COLO668 (cell line): ENCODE measurements around the gene ARHGEF37.
A peak's percentile ranks its signal among the peaks of the same experiment; 100 is the strongest.
"Not testable (repeated sequence)": the region's sequence is repeated elsewhere in the genome, so short reads cannot be mapped to it uniquely, and the experiment has no call there.

Experiments
- DNase-seq: peaks from one replicate; lab custom pipeline; 2025; ENCODE audit not compliant: unreplicated experiment; lab: John Stamatoyannopoulos, UW

The ARHGEF37 gene

DNA sequence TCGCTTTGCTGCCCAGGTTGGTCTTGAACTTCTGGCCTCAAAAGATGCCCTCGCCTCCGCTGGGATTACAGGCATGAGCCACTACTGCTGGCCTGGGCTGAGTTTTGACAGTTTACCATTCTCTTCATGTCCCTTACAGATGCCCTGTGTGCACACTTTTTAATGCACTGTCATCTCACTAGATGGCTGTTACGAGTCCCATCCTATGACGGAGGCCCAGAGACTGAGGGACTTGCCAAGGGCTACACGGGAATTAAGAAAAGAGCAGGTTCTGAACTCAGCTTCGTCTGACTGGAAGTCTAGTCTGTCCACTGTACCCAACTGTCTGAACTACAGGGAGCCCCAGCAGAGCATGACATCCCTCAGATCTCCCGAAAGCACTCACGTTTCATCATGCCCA lies 63.9 kb downstream of the ARHGEF37 start:
- no peak for DNase-seq

DNA sequence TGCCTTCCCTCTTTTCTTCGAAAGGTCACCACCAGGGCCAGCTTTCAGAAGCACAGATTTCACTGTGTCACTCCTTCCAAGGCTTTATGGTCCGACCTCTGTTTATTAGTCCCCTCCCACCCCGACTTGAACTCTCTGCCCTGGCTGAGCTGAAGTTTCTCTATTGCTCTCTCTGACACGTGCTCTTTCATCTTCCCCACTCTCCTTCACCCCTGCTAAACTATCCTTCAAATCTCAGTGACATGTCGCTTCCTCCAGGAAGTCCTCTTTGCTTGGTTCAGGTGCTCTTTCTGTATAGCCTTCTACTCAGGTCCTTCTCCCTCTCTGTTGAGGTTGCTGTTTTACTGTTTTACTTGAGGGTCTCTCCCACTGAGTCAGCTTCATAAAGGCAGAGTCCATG lies 64.4 kb downstream of the ARHGEF37 start:
- DNase-seq = no peak

DNA sequence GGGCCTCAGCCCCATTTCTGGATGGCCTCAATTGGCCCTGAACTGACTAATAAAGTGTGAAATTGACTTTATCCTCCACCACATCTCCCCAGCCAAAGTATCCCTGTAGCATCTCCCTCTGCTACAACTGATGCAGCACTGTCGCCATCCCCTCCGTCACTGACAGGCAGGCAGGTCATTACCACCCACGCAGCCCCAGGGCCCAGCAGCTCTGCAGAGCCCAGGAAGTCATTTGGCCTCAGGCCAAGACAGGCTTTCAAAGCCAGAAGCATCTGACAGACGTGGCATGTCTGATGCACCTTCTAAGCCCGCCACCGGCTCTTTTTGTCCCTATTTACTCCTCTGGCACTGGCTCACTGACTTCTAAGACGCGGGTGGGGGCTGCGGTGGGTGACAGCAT lies 65.3 kb downstream of the ARHGEF37 start:
- DNase-seq = peak; percentile 83

DNA sequence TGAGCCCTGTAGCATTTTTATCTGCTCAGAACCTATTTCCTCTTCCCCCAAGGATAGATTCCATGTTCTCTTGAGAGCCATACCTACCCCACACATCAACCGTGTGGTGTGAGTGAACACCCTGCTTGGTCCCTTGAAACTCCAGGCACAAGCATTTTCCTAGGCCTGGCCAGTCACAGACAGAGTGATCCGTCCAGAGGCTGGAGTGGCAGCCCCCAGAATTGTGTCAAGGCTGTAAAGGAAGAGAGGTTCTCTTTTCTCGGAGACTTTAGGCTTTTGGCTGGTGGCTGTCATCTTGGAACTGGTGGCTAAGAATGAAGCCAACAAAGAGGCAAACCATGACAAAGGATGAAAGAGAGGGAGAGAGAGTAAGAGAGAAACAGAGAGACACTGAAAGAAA lies 66.0 kb downstream of the ARHGEF37 start:
- no peak for DNase-seq

DNA sequence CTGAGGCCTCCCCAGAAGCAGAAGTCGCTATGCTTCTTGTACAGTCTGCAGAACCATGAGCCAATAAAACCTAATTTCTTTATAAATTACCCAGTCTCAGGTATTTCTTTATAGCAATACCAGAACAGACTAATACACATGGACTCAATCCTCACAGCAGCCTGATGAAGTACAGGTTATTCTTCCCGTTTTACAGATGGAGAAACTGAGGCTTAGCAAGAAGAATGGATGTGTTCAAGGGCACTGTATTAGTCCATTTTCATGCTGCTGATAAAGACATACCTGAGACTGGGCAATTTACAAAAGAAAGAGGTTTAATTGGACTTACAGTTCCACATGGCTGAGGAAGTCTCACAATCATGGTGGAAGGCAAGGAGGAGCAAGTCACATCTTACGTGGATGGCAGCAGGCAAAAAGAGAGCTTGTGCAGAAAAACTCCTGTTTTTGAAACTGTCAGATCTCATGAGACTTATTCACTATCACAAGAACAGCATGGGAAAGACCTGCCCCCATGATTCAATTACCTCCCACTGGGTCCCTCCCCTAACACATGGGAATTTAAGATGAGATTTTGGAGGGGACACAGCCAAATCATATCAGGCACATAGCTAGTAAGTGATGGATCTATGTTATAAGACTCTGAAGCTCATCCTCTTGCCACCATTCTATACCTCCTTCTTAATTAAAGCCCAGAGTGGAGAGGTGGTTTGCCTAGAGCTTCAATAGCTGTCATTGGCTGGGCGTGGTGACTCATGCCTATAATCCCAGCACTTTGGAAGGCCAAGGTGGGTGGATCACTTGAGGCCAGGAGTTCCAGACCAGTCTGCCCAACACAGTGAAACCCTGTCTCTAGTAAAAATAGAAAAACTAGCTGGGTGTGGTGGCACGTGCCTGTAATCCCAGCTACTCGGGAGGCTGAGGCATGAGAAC lies 67.4 kb downstream of the ARHGEF37 start:
- DNase-seq = not testable (repeated sequence)

DNA sequence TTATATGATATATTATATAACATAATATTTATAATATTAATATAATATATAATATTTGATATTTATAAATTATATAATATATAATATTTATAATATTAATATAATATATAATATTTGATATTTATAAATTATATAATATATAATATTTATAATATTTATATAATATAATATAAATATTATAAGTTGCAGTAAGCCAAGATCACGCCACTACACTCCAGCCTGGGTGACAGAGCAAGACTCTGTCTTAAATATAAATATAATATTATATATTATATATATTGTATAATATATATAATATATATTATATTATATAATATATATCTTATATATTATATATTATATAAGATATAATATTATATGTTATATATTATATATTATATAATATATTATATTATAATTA lies 68.4 kb downstream of the ARHGEF37 start:
- DNase-seq = not testable (repeated sequence)

DNA sequence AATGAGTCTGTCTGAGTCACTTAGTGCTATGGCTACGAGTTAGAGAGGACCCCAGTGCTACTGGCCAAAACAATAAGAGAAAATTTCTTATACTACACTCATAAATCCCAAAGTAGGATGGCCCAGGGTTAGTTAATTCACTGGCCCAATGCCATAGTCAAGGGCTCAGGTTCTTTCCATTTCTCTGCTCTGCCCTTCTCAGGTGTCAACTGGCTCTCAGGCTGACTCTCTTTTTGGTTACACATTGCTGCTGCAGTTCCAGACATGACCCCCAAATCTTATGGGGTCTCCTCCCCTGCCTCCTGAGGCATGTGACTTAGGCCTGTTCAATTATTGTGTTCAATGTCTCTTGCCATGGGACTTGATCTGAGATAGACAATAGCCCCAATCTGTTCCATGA lies 70.4 kb downstream of the ARHGEF37 start:
- DNase-seq = peak; percentile 6

DNA sequence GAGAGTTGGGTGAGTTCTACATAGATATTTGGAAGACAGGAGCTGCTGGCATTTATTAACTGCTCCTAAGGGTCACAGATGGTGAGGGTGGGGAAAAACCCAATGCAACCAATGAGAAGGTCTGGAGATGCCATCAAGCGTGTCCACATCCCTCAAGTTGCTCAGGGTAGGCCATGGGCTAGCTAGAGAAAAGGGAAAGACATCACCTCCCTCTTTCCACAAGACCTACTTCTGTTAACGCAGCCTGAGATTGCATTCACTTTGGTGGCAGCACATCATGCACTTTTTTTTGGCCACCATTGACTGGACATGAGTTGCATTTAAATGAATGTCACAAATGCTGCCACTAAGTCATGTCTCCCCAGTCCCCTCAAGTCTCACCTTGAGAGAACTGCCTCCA lies 71.4 kb downstream of the ARHGEF37 start:
- DNase-seq = no peak

DNA sequence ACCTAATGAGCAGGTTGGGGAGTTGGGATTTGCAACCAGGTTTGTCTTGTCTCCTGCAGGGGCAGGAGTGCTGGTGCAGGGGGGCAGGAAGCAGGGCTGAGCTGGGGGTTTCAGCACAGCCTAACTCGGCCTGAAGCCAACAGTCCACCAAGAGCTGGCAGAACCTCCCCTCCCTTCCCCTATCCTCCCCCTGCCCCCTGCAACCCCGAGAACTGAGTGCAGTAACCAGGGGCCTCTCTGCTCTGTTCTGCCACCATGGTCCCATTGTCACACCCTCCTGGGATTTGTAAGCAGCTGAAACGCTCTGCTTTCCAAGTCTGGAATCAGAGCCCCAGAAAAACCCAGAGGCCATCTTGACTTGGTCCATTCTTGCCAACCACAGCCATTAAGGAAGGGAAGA lies 72.9 kb downstream of the ARHGEF37 start:
- DNase-seq = no peak

DNA sequence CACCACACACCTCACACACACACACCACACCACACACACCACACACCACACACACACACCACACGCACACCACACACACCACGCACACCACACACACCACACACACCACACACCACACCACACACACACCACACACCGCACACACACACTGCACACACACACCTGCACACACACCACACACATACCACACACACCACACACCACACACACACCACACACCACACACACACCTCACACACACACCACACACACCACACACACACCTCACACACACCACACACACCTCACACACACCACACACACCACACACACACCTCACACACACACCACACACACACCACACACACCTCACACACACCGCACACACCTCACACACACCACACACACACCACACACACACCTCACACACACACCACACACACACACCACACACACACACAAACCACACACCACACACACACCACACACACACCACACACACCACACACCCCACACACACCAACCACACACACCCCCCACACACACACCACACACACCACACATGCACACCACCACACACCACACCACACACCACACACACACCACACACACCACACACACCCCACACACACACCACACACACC lies 73.7 kb downstream of the ARHGEF37 start:
- DNase-seq = no peak

DNA sequence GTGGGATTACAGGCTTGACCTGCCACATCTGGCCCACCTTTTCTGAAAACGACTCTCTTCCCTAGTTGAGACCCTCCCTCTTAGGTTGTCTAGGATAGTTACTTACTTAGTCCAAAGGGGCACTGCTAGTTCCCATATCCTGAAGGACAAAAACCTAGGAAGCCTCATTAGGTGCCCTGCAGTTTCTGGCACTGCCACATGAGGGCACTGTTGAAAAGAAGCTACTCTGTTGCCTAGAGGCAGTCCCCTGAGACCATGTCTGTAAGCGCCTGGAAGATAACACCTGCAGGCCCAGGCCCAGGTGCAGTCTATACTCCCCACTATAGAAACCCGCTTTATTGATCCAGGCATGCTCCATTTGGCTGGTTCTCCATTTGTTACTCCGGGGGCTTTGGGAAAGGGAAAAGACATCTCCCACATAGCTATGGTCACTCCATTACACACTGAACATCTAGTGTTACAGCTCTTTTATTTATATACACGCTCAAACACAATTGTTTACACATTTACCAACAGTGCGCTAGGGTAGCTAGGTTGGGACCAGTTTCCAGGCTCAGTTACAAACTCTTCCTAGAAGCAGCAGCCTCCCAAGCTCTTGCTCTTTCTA lies 75.4 kb downstream of the ARHGEF37 start:
- DNase-seq = peak; percentile 66

DNA sequence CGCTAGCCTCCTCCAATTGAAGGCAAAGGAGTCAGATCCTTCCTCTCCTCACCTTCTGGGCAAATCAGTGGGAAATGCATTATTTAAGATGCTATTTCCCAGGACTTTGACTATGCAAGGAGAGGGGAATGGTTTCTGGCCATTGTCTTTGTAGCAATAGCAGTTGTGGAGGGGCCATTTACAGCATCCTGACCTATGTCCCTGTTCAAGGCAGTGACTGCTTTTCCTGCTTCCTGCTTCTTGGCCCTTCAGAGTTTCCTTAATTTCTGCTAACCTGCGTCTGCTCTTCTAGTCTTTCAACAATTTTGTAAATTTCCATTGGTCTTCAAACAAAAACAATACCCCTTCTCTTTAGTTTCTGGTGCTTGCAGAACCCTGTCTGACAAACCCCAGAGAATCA lies 76.0 kb downstream of the ARHGEF37 start:
- DNase-seq = no peak

DNA sequence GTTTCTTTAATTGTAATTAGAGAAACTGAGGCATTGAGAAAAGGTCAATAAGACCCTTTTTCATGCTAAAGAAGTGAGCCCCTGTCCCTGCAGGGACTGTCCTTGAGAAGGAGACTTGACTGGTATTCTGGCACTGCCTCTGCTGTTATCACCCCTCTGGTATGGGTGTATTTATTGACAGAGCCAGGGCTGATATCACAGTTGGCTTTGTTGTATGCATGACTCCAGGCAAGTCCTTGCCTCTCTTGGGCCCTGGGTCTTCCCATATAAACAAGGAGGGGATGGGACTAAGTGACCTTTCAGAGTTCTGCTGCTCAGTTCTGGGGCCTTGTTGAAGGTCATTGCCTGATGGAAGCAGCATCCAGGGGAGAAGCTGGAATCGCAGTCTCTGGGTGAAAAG lies 77.0 kb downstream of the ARHGEF37 start:
- DNase-seq = no peak

DNA sequence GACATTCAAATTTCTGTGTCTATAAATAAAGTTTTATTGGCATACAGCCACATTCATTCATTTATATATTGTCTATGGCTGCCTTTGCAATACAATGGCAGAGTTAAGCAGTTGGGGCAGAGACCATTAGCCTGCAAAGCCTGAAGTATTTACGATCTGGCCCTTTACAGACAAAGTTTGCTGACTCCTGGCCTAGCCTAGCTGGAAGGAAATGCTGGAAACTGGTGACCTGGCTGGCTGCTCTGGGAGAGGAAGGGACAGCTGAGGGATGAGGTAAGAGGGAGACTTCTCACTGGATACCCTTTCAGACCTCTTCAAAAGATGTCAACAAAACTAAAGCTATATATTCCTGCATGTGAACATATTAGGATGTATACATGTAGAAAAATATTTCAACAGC lies 82.8 kb downstream of the ARHGEF37 start:
- no peak for DNase-seq

DNA sequence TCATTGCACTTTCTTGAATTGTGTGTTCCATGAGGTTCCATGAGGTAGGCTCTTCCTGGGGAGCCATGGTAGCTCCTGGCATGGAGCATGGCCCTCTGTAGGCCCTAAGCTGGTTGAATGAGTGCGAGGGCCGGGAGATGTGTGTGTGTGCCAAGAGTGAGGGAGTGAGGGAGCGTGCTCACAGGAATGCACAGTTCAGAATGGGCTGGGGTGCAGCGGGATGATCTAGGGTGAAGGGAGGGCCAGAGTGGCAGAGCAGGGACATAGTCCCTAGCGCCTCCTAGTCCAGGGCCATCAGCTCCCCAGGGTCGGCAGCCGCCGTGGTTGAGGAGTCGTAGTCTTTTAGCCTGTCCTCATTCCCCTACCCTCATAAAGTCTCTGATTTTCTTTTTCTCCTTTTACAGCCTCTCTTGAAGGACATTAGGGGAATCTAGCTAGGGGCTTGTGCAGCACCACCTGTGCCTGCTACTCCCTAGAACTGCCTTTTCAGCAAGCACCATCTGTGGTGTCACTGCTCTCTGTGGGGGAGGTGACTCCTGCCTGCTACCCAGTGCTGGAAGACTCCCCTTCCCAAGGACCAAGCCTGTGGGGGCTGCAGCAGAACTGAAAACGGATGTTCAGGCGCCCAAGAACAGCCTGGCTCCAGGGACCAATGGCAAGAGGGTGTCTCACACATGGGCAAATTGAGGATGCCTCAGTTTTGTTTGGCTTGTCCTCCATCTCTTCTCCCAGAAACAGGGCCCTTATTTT lies 83.5 kb downstream of the ARHGEF37 start:
- DNase-seq = no peak

DNA sequence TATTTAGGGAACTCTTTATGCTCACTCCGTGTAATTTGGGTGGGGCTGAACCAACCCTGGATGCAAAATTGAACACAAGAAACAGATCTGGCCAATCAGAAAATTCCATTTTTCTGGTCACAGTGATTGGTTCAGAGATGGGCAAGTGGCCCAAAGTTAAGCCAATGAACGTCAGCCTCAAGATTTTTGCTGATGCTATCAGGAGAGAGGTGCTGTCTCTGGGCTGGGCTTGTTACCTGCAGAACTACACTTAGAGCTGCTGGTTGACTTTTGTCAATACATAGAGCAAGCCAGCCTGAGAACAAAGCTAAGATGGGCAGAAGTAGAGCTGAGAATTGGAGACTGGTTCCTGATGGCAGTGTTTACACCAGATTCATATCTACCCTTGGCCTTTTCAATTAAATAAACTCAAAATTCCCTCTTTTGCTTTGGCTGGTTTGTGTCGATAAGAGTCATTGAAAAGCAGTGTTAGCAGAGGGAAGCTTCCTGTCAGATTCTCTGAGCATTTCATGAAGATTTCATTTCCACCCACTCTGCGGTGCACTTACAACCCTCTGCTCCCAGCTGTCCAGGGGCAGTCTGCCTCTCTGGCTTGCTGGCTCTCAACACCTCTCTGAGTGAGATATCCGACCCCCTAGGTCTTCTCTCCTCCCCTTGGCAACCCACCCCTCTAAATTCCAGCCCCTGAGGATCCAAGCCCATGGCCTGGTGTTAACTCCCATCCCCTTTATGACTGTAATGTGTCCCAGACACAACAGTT lies 84.3 kb downstream of the ARHGEF37 start:
- DNase-seq = no peak

DNA sequence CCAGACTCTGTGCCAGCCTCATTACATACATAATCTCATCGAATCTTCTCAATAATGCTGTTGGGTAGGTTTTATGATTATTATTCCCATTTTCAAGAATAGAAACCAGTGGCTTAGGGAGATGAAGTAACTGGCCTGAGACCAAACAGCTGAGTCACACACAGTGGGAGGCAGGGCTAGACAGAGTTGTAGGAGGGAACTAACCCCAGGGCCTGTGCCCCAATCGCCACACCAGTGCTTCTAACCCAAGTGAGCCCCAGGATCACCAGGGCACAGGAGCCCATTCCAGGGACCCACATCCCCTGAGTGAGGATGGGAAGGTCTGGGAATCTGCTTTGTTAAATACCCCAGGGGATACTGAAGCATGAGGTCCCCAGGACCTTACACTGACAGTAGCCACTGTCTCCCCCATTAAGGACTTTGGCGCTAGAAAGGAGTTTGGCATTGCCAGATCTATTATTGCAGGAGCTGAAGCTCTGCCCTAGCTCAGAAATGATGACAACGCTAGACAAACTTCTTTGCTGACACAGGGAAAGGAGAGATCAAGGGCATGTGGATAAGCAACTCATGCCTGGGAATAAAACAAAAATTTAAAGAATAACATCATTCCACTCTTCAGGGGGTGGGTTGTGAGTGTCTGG lies 85.0 kb downstream of the ARHGEF37 start:
- DNase-seq = no peak

DNA sequence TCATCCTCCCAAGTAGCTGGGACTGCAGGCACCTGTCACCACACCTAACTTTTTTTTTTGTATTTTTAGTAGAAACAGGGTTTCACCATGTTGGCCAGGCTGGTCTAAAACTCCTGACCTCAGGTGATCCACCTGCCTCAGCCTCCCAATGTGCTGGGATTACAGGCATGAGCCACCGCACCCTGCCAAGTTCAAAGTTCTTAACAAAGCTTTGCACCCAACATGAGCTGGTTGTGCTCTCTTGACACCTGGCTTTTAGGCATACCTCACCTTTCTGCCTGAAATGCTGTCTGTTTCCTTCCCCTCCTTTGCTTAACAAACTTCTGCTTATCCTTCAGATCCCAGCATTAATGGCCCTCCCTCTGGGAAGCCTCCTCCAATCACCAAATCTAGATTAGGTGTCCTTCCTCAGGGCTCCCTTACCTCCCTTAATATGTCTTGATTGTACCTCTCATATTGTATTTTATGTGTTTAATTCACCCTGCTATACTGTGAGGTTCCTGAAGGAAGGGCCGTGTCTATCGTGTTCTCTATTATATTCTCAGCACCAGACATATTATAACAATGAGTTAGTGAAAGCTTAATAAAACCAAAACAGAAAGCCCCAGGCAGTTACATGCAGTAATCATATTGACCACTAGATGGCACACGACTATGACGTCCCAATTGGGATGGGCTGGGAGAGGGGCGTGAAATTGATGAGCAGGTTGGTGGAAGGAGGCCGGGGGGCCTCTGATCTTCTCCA lies 86.0 kb downstream of the ARHGEF37 start:
- peak; percentile 17 for DNase-seq

DNA sequence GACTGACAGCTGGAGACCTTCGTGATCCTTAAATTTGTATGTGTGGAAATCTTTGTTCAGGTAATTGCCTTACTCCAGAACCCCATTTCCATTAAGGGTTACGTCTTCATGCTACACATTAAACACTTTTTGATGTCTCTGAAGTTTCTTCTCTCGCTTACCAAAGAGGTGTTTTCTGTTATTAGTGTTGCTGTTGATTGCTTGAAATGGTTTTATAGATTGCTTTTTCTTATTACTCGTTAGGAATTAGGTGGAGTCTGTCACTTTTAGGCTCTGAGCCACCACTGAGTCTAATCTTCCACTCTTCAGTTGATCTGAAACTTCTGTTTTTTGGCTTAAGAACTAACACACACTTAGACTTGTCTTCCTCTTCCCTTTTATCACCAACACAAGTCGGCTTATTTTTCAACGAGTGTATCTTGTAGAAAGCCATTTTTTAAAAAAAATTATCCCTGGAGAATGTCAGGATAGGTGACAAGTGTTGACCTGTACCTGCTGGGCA lies 86.6 kb downstream of the ARHGEF37 start:
- DNase-seq = no peak
